IMR-90 (cell line): ENCODE data around the gene SRCAP. TPM values are rescaled to one million over a fixed set of nuclear protein-coding genes. Genes with fewer than 3 reads are reported as not detected.

Experiments
- ATAC-seq: fragments of 200-7000 bp; cut with Tn5 transposase; 2 replicates; pipeline ENCODE4 v1.9.1; 2020; ENCODE audit warnings: low read depth, mild to moderate bottlenecking, moderate library complexity
- BruUV-seq: library from RNA; stranded (reverse); fragments of 400-500 nt; replicated peaks from 2 replicates; lab custom pipeline; 2021; lab: Mats Ljungman, UMichigan
- CTCF ChIA-PET: fragments of 300-600 bp; formaldehyde crosslinking; extraction: SDS; loops from one replicate; lab custom pipeline; 2021; ENCODE audit warnings: antibody characterized with exemption; lab: Yijun Ruan, JAX
- POLR2A ChIA-PET: fragments of 300-600 bp; sonication (Branson Sonifier 250); formaldehyde crosslinking; loops from one replicate; lab custom pipeline; 2022; ENCODE audit warnings: antibody characterized with exemption; ENCODE audit not compliant: unreplicated experiment; lab: Charles Lee
- DNase-seq: peaks from one replicate; pipeline ENCODE4 v3.0.0; 2013
- H2AFZ ChIP-seq: replicated peaks from 2 replicates; pipeline ENCODE3; 2013; ENCODE audit warnings: low read length, mild to moderate bottlenecking; ENCODE audit not compliant: poor library complexity
- H2AK5ac ChIP-seq: 2 replicates; pipeline ENCODE4 v1.6.1; 2013; ENCODE audit warnings: low read depth, low read length, inconsistent platforms
- H2AK9ac ChIP-seq: replicated peaks from 2 replicates; pipeline ENCODE3; 2013; ENCODE audit warnings: mild to moderate bottlenecking, low read depth, low read length, moderate library complexity; ENCODE audit not compliant: poor library complexity
- H2BK120ac ChIP-seq: 2 replicates; pipeline ENCODE4 v1.6.1; 2013; ENCODE audit warnings: low read depth, low read length, inconsistent platforms
- H2BK15ac ChIP-seq: 3 replicates; pipeline ENCODE4 v1.6.1; 2013; ENCODE audit warnings: low read depth, low read length, inconsistent platforms
- H2BK20ac ChIP-seq: 2 replicates; pipeline ENCODE4 v1.6.1; 2013; ENCODE audit warnings: low read depth, mild to moderate bottlenecking, inconsistent platforms, low read length, moderate library complexity
- H2BK5ac ChIP-seq: 2 replicates; pipeline ENCODE4 v1.6.1; 2013; ENCODE audit warnings: mild to moderate bottlenecking, low read depth, low read length, inconsistent platforms; ENCODE audit not compliant: poor library complexity, severe bottlenecking
- H3K14ac ChIP-seq: replicated peaks from 2 replicates; pipeline ENCODE4 v1.6.1; 2013; ENCODE audit warnings: low read depth, low read length, inconsistent platforms
- H3K18ac ChIP-seq: 2 replicates; pipeline ENCODE4 v1.6.1; 2013; ENCODE audit warnings: low read depth, low read length, control low read depth
- H3K23ac ChIP-seq: 2 replicates; pipeline ENCODE4 v1.6.1; 2013; ENCODE audit warnings: low read depth, low read length, inconsistent platforms
- H3K27ac ChIP-seq: 2 replicates; pipeline ENCODE4 v1.5.1; 2013; ENCODE audit warnings: mild to moderate bottlenecking, control low read depth, low read length; ENCODE audit not compliant: insufficient read depth
- H3K27me3 ChIP-seq: 2 replicates; pipeline ENCODE4 v1.6.1; 2013; ENCODE audit warnings: low read length; ENCODE audit not compliant: control insufficient read depth, insufficient read depth
- H3K36me3 ChIP-seq: 2 replicates; pipeline ENCODE4 v1.6.1; 2013; ENCODE audit warnings: low read length, mixed read lengths; ENCODE audit not compliant: control insufficient read depth, insufficient read depth
- H3K4ac ChIP-seq: 2 replicates; pipeline ENCODE4 v1.6.1; 2013; ENCODE audit warnings: low read depth, low read length, inconsistent platforms
- H3K4me1 ChIP-seq: 2 replicates; pipeline ENCODE4 v1.6.1; 2013; ENCODE audit warnings: low read length, mixed read lengths; ENCODE audit not compliant: control insufficient read depth, insufficient read depth
- H3K4me2 ChIP-seq: 2 replicates; pipeline ENCODE4 v1.6.1; 2013; ENCODE audit warnings: low read depth, mild to moderate bottlenecking, control low read depth, low read length, moderate library complexity
- H3K4me3 ChIP-seq: 2 replicates; pipeline ENCODE4 v1.5.1; 2013; ENCODE audit warnings: low read depth, mild to moderate bottlenecking, control low read depth, low read length, moderate library complexity; ENCODE audit not compliant: insufficient read depth
- H3K56ac ChIP-seq: 2 replicates; pipeline ENCODE4 v1.6.1; 2013; ENCODE audit warnings: low read length, inconsistent platforms; ENCODE audit not compliant: insufficient read depth; ENCODE audit errors: extremely low read depth
- H3K79me1 ChIP-seq, 2 experiments: 2 replicates each; pipeline ENCODE4 v1.6.1; 2013; ENCODE audit warnings: low read length in 2 of 2, inconsistent platforms in 1 of 2, low read depth in 1 of 2
- H3K9ac ChIP-seq: 2 replicates; pipeline ENCODE4 v1.6.1; 2013; ENCODE audit warnings: low read depth, low read length, control low read depth
- H3K9me1 ChIP-seq: 2 replicates; pipeline ENCODE4 v1.6.1; 2013; ENCODE audit warnings: low read length, inconsistent platforms; ENCODE audit not compliant: insufficient read depth
- H3K9me3 ChIP-seq: 2 replicates; pipeline ENCODE4 v1.6.1; 2013; ENCODE audit warnings: low read length; ENCODE audit not compliant: control insufficient read depth, insufficient read depth
- H4K20me1 ChIP-seq: 2 replicates; pipeline ENCODE4 v1.6.1; 2013; ENCODE audit warnings: low read length, inconsistent platforms; ENCODE audit not compliant: insufficient read depth
- H4K5ac ChIP-seq: 2 replicates; pipeline ENCODE4 v1.6.1; 2013; ENCODE audit warnings: mild to moderate bottlenecking, low read depth, low read length, control low read depth
- H4K8ac ChIP-seq, 2 experiments: 2 replicates each; pipeline ENCODE4 v1.6.1; 2013; ENCODE audit warnings: low read depth in 2 of 2, low read length in 2 of 2, control low read depth in 1 of 2, inconsistent platforms in 1 of 2
- H4K91ac ChIP-seq: 2 replicates; pipeline ENCODE4 v1.6.1; 2013; ENCODE audit warnings: low read depth, low read length, inconsistent platforms; ENCODE audit not compliant: insufficient read depth
- BHLHE40 ChIP-seq: fragments of 150-350 bp; IDR thresholded peaks from 2 replicates; pipeline ENCODE4 v1.6.1; 2016; ENCODE audit warnings: mild to moderate bottlenecking, low read depth, low read length
- CEBPB ChIP-seq: IDR thresholded peaks from 2 replicates; pipeline ENCODE4 v1.6.1; 2012; ENCODE audit warnings: low read depth, low read length, improper control_type of control experiment
- CHD1 ChIP-seq: IDR thresholded peaks from 2 replicates; pipeline ENCODE4 v1.6.1; 2012; ENCODE audit warnings: low read depth, low read length, improper control_type of control experiment
- FOS ChIP-seq: fragments of 150-350 bp; IDR thresholded peaks from 2 replicates; pipeline ENCODE4 v1.6.1; 2016; ENCODE audit warnings: low read depth, low read length
- MAFK ChIP-seq: IDR thresholded peaks from 2 replicates; pipeline ENCODE4 v1.6.1; 2012; ENCODE audit warnings: low read depth, low read length, improper control_type of control experiment
- MAZ ChIP-seq: IDR thresholded peaks from 2 replicates; pipeline ENCODE4 v1.6.1; 2012; ENCODE audit warnings: low read depth, mild to moderate bottlenecking, low read length, improper control_type of control experiment, moderate library complexity, borderline replicate concordance
- MXI1 ChIP-seq: IDR thresholded peaks from 2 replicates; pipeline ENCODE4 v1.6.1; 2012; ENCODE audit warnings: low read depth, mild to moderate bottlenecking, low read length, moderate library complexity, borderline replicate concordance
- NFE2L2 ChIP-seq: fragments of 150-350 bp; IDR thresholded peaks from 2 replicates; pipeline ENCODE4 v1.6.1; 2016; ENCODE audit warnings: low read depth, mild to moderate bottlenecking, low read length
- POLR2A ChIP-seq: IDR thresholded peaks from 2 replicates; pipeline ENCODE4 v1.6.1; 2012; ENCODE audit warnings: mild to moderate bottlenecking, low read depth, low read length
- RAD21 ChIP-seq: IDR thresholded peaks from 2 replicates; pipeline ENCODE4 v1.6.1; 2012; ENCODE audit warnings: low read length, improper control_type of control experiment
- RCOR1 ChIP-seq: IDR thresholded peaks from 2 replicates; pipeline ENCODE4 v1.6.1; 2012; ENCODE audit warnings: mild to moderate bottlenecking, low read length, improper control_type of control experiment; ENCODE audit not compliant: insufficient replicate concordance
- RFX5 ChIP-seq: IDR thresholded peaks from 2 replicates; pipeline ENCODE4 v1.8.0; 2012; ENCODE audit warnings: low read depth, mild to moderate bottlenecking, low read length, moderate library complexity
- SMC3 ChIP-seq: fragments of 150-350 bp; IDR thresholded peaks from 2 replicates; pipeline ENCODE4 v1.6.1; 2016; ENCODE audit warnings: low read depth, mild to moderate bottlenecking, antibody characterized with exemption, low read length, moderate library complexity
- WGBS, 2 experiments: methylation state at CpG; one replicate each; pipeline versions ENCODE4 v1.1.5 to v1.1.7; 2013; ENCODE audit warnings: missing lambda C conversion rate in 2 of 2; ENCODE audit not compliant: insufficient read length in 1 of 2; ENCODE audit errors: extremely low coverage in 2 of 2; 5-methylcytosine and 5-hydroxymethylcytosine counted together
- dilution Hi-C: fragments of 300-500 bp; cut with HindIII; formaldehyde crosslinking; loops from one replicate; pipeline ENCODE4 v1.14.3; 2018; ENCODE audit warnings: low sequenced_read_pairs; ENCODE audit not compliant: unreplicated experiment
- in situ Hi-C: fragments of 300-500 bp; cut with MboI; formaldehyde crosslinking; loops from 3 replicates; pipeline ENCODE4 v1.14.3; 2019; ENCODE audit warnings: low sequenced_read_pairs, inconsistent platforms, mixed read lengths
- intact Hi-C: fragments of 100-400 bp; cut with micrococcal nuclease; formaldehyde crosslinking; loops from 2 replicates; pipeline ENCODE4 v1.10.0; 2022
- polyA plus RNA-seq, 3 experiments: library from polyadenylated mRNA; depleted of rRNA; stranded (reverse); fragments of >200 nt; gene quantifications; 2 replicates each; pipeline ENCODE4 v1.2.3, GENCODE V29; 2012; ENCODE audit warnings: low replicate concordance in 1 of 3
- total RNA-seq: library from RNA; depleted of rRNA; stranded (reverse); fragments of >200 nt; gene quantifications from 2 replicates; pipeline ENCODE4 v1.2.3, GENCODE V29; 2012
- TF ChIP-seq, protein P1 (sequence below): fragments of 150-350 bp; IDR thresholded peaks from 2 replicates; pipeline ENCODE4 v1.6.1; 2017; ENCODE audit warnings: mild to moderate bottlenecking, antibody characterized with exemption, low read length, low read depth
- TF ChIP-seq, protein P2 (sequence below): fragments of 150-350 bp; IDR thresholded peaks from 2 replicates; pipeline ENCODE4 v1.6.1; 2016; ENCODE audit warnings: low read depth, mild to moderate bottlenecking, low read length, moderate library complexity, borderline replicate concordance
- TF ChIP-seq, protein P3 (sequence below): conservative IDR thresholded peaks from 2 replicates; pipeline ENCODE4 v1.5.1; 2012; ENCODE audit warnings: mild to moderate bottlenecking, low read depth, low read length, improper control_type of control experiment

SRCAP gene
- total and polyA plus RNA-seq, 2 of the 4 experiments (the other 2 are of a cell fraction): 4.5 to 8.2 TPM

DNA sequence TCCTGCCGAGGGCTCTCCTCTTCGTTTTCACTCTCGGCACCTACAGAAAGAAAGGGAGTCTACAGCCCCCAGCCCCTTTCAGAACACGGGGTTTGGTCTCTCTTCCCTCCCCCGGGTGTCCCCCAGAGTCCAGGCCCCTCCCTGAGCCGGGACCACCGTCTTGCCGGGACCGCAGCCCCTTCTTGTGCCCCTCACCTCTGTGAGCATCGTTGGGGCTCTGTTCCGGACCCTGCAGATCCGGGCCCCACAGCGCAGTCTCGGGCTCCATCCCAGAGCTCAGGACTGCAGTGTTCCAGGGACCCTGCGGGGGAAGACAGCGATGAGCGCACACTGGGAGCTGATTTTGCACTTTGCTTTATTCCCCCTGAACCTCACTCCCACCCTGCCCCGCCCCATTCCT lies 85.2 kb downstream of the SRCAP start:
- WGBS, 2 experiments: 100% methylated on average over 2 of the region's 18 CpGs; no CpG with 5 or more reads in 1 of the 2 experiments
- ATAC-seq: no peak
- POLR2A ChIA-PET: interaction anchor here (0.6 kb wide), 1 partner anchor 24 kb away, joined by 10 read pairs; no protein-coding TSS in a partner anchor

More for the DNA sequence above, 85.2 kb downstream of the SRCAP start:
- dilution Hi-C loops: no loop called here
- Histone ChIP-seq H3K9me1 (peaks cover 6% of the 10 kb centered on the region; the same call in 1 of the 2 replicates), H2BK20ac (no peak overlapping the region), H2BK15ac (no peak overlapping the region), H3K4me1 (peaks cover 4% of the 10 kb centered on the region), H3K9me3 (no peaks in the 10 kb centered on the region), H3K9ac (no peak overlapping the region), H3K4me3 (no peak overlapping the region), H2AK5ac (no peak overlapping the region), H3K79me1 (peaks cover 11 to 50% of the 10 kb centered on the region in 2 experiments), H3K4ac (no peak overlapping the region), H3K27me3 (no peaks in the 10 kb centered on the region), H3K14ac (no peak overlapping the region), H2AK9ac (no peak overlapping the region), H3K27ac (no peak overlapping the region), H3K36me3 (peaks cover 42% of the 10 kb centered on the region), H3K18ac (no peak overlapping the region), H3K56ac (no peak overlapping the region), H2BK5ac (no peak overlapping the region), H4K5ac (no peak overlapping the region), H4K8ac (no peak overlapping the region), H2AFZ (no peak overlapping the region), H4K20me1 (peaks cover 8% of the 10 kb centered on the region), H3K23ac (no peak overlapping the region), H4K91ac (no peak overlapping the region), H2BK120ac (no peak overlapping the region), H3K4me2 (no peak overlapping the region)
- no peak for TF ChIP-seq BHLHE40
- TF ChIP-seq MAZ: no peak
- TF ChIP-seq FOS: no peak
- no peak for TF ChIP-seq RCOR1
- TF ChIP-seq MAFK: no peak
- TF ChIP-seq, protein P1, sequence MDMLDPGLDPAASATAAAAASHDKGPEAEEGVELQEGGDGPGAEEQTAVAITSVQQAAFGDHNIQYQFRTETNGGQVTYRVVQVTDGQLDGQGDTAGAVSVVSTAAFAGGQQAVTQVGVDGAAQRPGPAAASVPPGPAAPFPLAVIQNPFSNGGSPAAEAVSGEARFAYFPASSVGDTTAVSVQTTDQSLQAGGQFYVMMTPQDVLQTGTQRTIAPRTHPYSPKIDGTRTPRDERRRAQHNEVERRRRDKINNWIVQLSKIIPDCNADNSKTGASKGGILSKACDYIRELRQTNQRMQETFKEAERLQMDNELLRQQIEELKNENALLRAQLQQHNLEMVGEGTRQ: no peak
- TF ChIP-seq SMC3: no peak
- TF ChIP-seq, protein P2, sequence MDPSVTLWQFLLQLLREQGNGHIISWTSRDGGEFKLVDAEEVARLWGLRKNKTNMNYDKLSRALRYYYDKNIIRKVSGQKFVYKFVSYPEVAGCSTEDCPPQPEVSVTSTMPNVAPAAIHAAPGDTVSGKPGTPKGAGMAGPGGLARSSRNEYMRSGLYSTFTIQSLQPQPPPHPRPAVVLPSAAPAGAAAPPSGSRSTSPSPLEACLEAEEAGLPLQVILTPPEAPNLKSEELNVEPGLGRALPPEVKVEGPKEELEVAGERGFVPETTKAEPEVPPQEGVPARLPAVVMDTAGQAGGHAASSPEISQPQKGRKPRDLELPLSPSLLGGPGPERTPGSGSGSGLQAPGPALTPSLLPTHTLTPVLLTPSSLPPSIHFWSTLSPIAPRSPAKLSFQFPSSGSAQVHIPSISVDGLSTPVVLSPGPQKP: no peak
- no peak for TF ChIP-seq RAD21
- no peak for TF ChIP-seq RFX5
- TF ChIP-seq MXI1: no peak
- TF ChIP-seq CEBPB: no peak
- TF ChIP-seq, protein P3, sequence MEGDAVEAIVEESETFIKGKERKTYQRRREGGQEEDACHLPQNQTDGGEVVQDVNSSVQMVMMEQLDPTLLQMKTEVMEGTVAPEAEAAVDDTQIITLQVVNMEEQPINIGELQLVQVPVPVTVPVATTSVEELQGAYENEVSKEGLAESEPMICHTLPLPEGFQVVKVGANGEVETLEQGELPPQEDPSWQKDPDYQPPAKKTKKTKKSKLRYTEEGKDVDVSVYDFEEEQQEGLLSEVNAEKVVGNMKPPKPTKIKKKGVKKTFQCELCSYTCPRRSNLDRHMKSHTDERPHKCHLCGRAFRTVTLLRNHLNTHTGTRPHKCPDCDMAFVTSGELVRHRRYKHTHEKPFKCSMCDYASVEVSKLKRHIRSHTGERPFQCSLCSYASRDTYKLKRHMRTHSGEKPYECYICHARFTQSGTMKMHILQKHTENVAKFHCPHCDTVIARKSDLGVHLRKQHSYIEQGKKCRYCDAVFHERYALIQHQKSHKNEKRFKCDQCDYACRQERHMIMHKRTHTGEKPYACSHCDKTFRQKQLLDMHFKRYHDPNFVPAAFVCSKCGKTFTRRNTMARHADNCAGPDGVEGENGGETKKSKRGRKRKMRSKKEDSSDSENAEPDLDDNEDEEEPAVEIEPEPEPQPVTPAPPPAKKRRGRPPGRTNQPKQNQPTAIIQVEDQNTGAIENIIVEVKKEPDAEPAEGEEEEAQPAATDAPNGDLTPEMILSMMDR: no peak
- TF ChIP-seq NFE2L2: no peak
- no peak for TF ChIP-seq CHD1
- no peak for TF ChIP-seq POLR2A
- CTCF ChIA-PET: no interaction called here
- BruUV-seq: no TSS peak
- in situ Hi-C loops: no loop called here
- no peak for DNase-seq
- intact Hi-C loops: no loop called here
